WI38 (cell line): ENCODE results near the gene GNB2.
A peak's percentile ranks its signal among the peaks of the same experiment; 100 is the strongest.
"Not testable (repeated sequence)": the region's sequence is repeated elsewhere in the genome, so short reads cannot be mapped to it uniquely, and the experiment has no call there.

Experiments
- H3K4me3 ChIP-seq: 2 replicates; pipeline ENCODE4 v1.5.1; 2011; ENCODE audit warnings: low read depth, mild to moderate bottlenecking, control low read depth, low read length
- CTCF ChIP-seq: IDR thresholded peaks from 2 replicates; pipeline ENCODE4 v1.5.1; 2012; ENCODE audit warnings: low read depth, mild to moderate bottlenecking, control low read depth, low read length

The GNB2 gene

GRCh38 chr7:100696123-100696521, 22.6 kb downstream of the GNB2 start:
- no peak overlapping the region for H3K4me3 ChIP-seq
- no peak for TF ChIP-seq CTCF

GRCh38 chr7:100699018-100699417, 25.5 kb downstream of the GNB2 start:
- H3K4me3 ChIP-seq = no peak overlapping the region
- TF ChIP-seq CTCF = no peak

- H3K4me3 ChIP-seq = not testable (repeated sequence)
Observed at GRCh38 chr7:100701089-100701488, 27.5 kb downstream of the GNB2 start.

- peak; percentile 84 for TF ChIP-seq CTCF
- peak overlapping the region; percentile 87 for H3K4me3 ChIP-seq
Observed at GRCh38 chr7:100705320-100705752, 31.8 kb downstream of the GNB2 start.

- no peak for TF ChIP-seq CTCF
Observed at GRCh38 chr7:100705753-100706671, 32.5 kb downstream of the GNB2 start, which contains the start of gene POP7. Gene POP7 (plus strand): TSS chr7:100706121. CDS start chr7:100706831, 710 bp downstream.

GRCh38 chr7:100706672-100707311, 33.3 kb downstream of the GNB2 start:
- H3K4me3 ChIP-seq = peak overlapping the region; percentile 87
- no peak for TF ChIP-seq CTCF

More at GRCh38 chr7:100705753-100706671, 32.5 kb downstream of the GNB2 start, which contains the start of gene POP7:
- H3K4me3 ChIP-seq = peak within 1 kb of the TSS; percentile 87

GRCh38 chr7:100708395-100708794, 34.9 kb downstream of the GNB2 start:
- H3K4me3 ChIP-seq = no peak overlapping the region
- no peak for TF ChIP-seq CTCF
